PC-3 (cell line): ENCODE measurements around the gene TEX28. TPM values are rescaled to one million over a fixed set of nuclear protein-coding genes. Genes with fewer than 3 reads are reported as not detected.

Experiments used
- ATAC-seq: fragments of 200-7000 bp; cut with Tn5 transposase; 2 replicates; pipeline ENCODE4 v1.9.1; 2020; ENCODE audit warnings: mild to moderate bottlenecking, moderate library complexity
- BruUV-seq: library from RNA; stranded (reverse); fragments of 400-500 nt; replicated peaks from 2 replicates; lab custom pipeline; 2021; lab: Mats Ljungman, UMichigan
- CTCF ChIA-PET: fragments of 300-600 bp; sonication (Branson Sonifier 250); formaldehyde crosslinking; loops from one replicate; lab custom pipeline; 2022; ENCODE audit warnings: antibody characterized with exemption; lab: Charles Lee
- POLR2A ChIA-PET: fragments of 300-600 bp; sonication (Branson Sonifier 250); formaldehyde crosslinking; loops from one replicate; lab custom pipeline; 2022; ENCODE audit warnings: antibody characterized with exemption; ENCODE audit not compliant: unreplicated experiment; lab: Charles Lee
- DNase-seq: peaks from one replicate; pipeline ENCODE4 v3.0.0-alpha.2; 2015
- H2AFZ ChIP-seq: fragments of 300-600 bp; sonication (generic); 2 replicates; pipeline ENCODE4 v1.6.0; 2016; ENCODE audit warnings: antibody characterized with exemption, low read length
- H3F3A ChIP-seq: fragments of 300-600 bp; sonication (generic); one replicate; pipeline ENCODE4 v1.6.0; 2017; ENCODE audit warnings: antibody characterized with exemption, low read length, control low read depth, mild to moderate bottlenecking; ENCODE audit not compliant: unreplicated experiment
- H3K27ac ChIP-seq: fragments of 300-600 bp; sonication (generic); 2 replicates; pipeline ENCODE4 v1.5.1; 2016; ENCODE audit warnings: mild to moderate bottlenecking, low read length
- H3K27me3 ChIP-seq: fragments of 300-600 bp; sonication (generic); 2 replicates; pipeline ENCODE4 v1.6.1; 2016; ENCODE audit warnings: low read length, mixed read lengths
- H3K36me3 ChIP-seq: fragments of 300-600 bp; sonication (generic); 2 replicates; pipeline ENCODE4 v1.6.1; 2016; ENCODE audit warnings: low read depth, mixed run types, low read length, mixed read lengths
- H3K4me1 ChIP-seq: fragments of 300-600 bp; sonication (generic); 2 replicates; pipeline ENCODE4 v1.5.1; 2016; ENCODE audit warnings: low read length; ENCODE audit not compliant: insufficient read depth
- H3K4me2 ChIP-seq: fragments of 300-600 bp; sonication (generic); 2 replicates; pipeline ENCODE4 v1.6.0; 2016; ENCODE audit warnings: low read length
- H3K4me3 ChIP-seq: fragments of 300-600 bp; sonication (generic); 2 replicates; pipeline ENCODE4 v1.5.1; 2016; ENCODE audit warnings: mild to moderate bottlenecking, low read length, mixed read lengths
- H3K79me2 ChIP-seq: fragments of 300-600 bp; sonication (generic); 2 replicates; pipeline ENCODE4 v1.6.1; 2017; ENCODE audit warnings: low read length, mixed read lengths
- H3K9ac ChIP-seq: fragments of 300-600 bp; sonication (generic); 2 replicates; pipeline ENCODE4 v1.6.0; 2016; ENCODE audit warnings: mild to moderate bottlenecking, low read length
- H3K9me2 ChIP-seq: fragments of 300-600 bp; sonication (generic); replicated peaks from 2 replicates; pipeline ENCODE4 v1.6.1; 2016; ENCODE audit warnings: mixed run types, low read length, mixed read lengths
- H3K9me3 ChIP-seq: fragments of 300-600 bp; sonication (generic); 2 replicates; pipeline ENCODE4 v1.6.1; 2016; ENCODE audit warnings: low read length, mixed read lengths
- H4K20me1 ChIP-seq: fragments of 300-600 bp; sonication (generic); 2 replicates; pipeline ENCODE4 v1.6.1; 2016; ENCODE audit warnings: low read length, mixed read lengths
- CTCF ChIP-seq: fragments of 300-600 bp; sonication (generic); conservative IDR thresholded peaks from 2 replicates; pipeline ENCODE4 v1.5.1; 2017; ENCODE audit warnings: antibody characterized with exemption, low read depth, mild to moderate bottlenecking, low read length
- EZH2 ChIP-seq: fragments of 300-600 bp; sonication (generic); IDR thresholded peaks from one replicate; pipeline ENCODE4 v1.6.1; 2017; ENCODE audit warnings: antibody characterized with exemption, mild to moderate bottlenecking, low read length; ENCODE audit not compliant: unreplicated experiment
- EZH2phosphoT487 ChIP-seq: fragments of 300-600 bp; sonication (generic); IDR thresholded peaks from 2 replicates; pipeline ENCODE4 v1.6.1; 2018; ENCODE audit warnings: mild to moderate bottlenecking, antibody characterized with exemption, low read length, borderline replicate concordance
- intact Hi-C: fragments of 100-400 bp; cut with micrococcal nuclease; formaldehyde crosslinking; loops from 2 replicates; pipeline ENCODE4 v1.9.0; 2023
- total RNA-seq: library from RNA; depleted of rRNA; stranded (reverse); fragments of >200 nt; gene quantifications from 2 replicates; pipeline ENCODE4 v1.2.3, GENCODE V29; 2014

Gene TEX28
- total RNA-seq, 1 experiment from 2014 or later: 0.11 TPM

GRCh38 chrX:154300816-154301215 lies 5.9 kb upstream of the TEX28 start:
- Histone ChIP-seq H3K9me3 (no peaks in the 10 kb centered on the region), H3K36me3 (no peaks in the 10 kb centered on the region), H2AFZ (no peak overlapping the region), H3K27me3 (no peaks in the 10 kb centered on the region), H3F3A (no peaks in the 10 kb centered on the region), H3K9me2 (no peaks in the 10 kb centered on the region), H3K4me2 (no peak overlapping the region), H3K4me1 (no peaks in the 10 kb centered on the region), H3K4me3 (no peak overlapping the region), H3K9ac (no peak overlapping the region), H3K27ac (no peak overlapping the region), H4K20me1 (no peaks in the 10 kb centered on the region), H3K79me2 (no peaks in the 10 kb centered on the region)
- TF ChIP-seq CTCF (no peak), EZH2 (no peak), EZH2phosphoT487 (no peak)
- ChIA-PET POLR2A (no interaction called here), CTCF (no interaction called here)
- BruUV-seq: no TSS peak
- intact Hi-C loops: no loop called here
- DNase-seq: no peak
- ATAC-seq: no peak

GRCh38 chrX:154298312-154298711 lies 3.4 kb upstream of the TEX28 start:
- Histone ChIP-seq H3K4me1 (no peaks in the 10 kb centered on the region), H3K27me3 (no peaks in the 10 kb centered on the region), H3K36me3 (no peaks in the 10 kb centered on the region), H3K4me3 (no peak overlapping the region), H3K9me3 (no peaks in the 10 kb centered on the region), H3K79me2 (no peaks in the 10 kb centered on the region), H3K9me2 (no peaks in the 10 kb centered on the region), H4K20me1 (no peaks in the 10 kb centered on the region), H3K9ac (no peak overlapping the region), H3K27ac (no peak overlapping the region), H3F3A (no peaks in the 10 kb centered on the region), H3K4me2 (no peak overlapping the region), H2AFZ (no peak overlapping the region)
- no peak for TF ChIP-seq EZH2phosphoT487
- TF ChIP-seq CTCF: no peak
- TF ChIP-seq EZH2: no peak
- BruUV-seq: no TSS peak
- intact Hi-C loops: no loop called here
- POLR2A ChIA-PET: no interaction called here
- CTCF ChIA-PET: interaction anchor here (0.6 kb wide), 1 partner anchor 192 kb away, joined by 4 read pairs; the partner anchor contains the start of gene SLC10A3
- ATAC-seq (no peak), DNase-seq (no peak)

DNA sequence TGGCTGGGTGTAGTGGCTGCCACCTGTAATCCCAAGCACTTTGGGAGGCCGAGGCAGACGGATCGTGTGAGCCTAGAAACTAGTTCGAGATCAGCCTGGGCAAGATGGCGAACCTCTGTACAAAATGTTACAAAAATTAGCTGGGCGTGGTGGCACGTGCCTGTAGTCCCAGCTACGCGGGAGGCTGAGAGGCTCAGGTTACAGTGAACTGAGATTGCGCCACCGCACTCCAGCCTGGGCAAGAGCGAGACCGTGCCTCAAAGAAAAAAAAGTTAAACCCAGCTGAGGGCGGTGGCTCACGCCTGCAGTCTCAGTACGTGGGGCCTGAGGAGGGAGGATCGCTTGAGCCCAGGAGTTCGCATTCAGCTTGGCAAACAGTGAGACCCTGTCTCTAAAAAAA lies 1.8 kb upstream of the TEX28 start:
- DNase-seq (no peak), ATAC-seq (no peak)
- Histone ChIP-seq H3K9ac (no peak overlapping the region), H3F3A (no peaks in the 10 kb centered on the region), H3K4me2 (no peak overlapping the region), H2AFZ (no peak overlapping the region), H4K20me1 (no peaks in the 10 kb centered on the region), H3K4me3 (no peak overlapping the region), H3K27me3 (no peaks in the 10 kb centered on the region), H3K9me2 (no peaks in the 10 kb centered on the region), H3K79me2 (no peaks in the 10 kb centered on the region), H3K36me3 (no peaks in the 10 kb centered on the region), H3K9me3 (no peaks in the 10 kb centered on the region), H3K27ac (no peak overlapping the region), H3K4me1 (no peaks in the 10 kb centered on the region)
- intact Hi-C loops: no loop called here
- CTCF ChIA-PET: no interaction called here
- BruUV-seq: no TSS peak
- POLR2A ChIA-PET: no interaction called here
- TF ChIP-seq EZH2: no peak
- no peak for TF ChIP-seq CTCF
- TF ChIP-seq EZH2phosphoT487: no peak
